CD4-positive, alpha-beta T cell treated with Interleukin-15 for 4 hours (primary cell): ENCODE measurements around the gene STK38.

ENCODE experiments used
- DNase-seq: peaks from one replicate; pipeline ENCODE4 v3.0.0-alpha.2; 2020; ENCODE audit warnings: low spot score

Gene STK38

GRCh38 chr6:36563928-36564284, 16.6 kb upstream of the STK38 start:
- DNase-seq: no peak

DNA sequence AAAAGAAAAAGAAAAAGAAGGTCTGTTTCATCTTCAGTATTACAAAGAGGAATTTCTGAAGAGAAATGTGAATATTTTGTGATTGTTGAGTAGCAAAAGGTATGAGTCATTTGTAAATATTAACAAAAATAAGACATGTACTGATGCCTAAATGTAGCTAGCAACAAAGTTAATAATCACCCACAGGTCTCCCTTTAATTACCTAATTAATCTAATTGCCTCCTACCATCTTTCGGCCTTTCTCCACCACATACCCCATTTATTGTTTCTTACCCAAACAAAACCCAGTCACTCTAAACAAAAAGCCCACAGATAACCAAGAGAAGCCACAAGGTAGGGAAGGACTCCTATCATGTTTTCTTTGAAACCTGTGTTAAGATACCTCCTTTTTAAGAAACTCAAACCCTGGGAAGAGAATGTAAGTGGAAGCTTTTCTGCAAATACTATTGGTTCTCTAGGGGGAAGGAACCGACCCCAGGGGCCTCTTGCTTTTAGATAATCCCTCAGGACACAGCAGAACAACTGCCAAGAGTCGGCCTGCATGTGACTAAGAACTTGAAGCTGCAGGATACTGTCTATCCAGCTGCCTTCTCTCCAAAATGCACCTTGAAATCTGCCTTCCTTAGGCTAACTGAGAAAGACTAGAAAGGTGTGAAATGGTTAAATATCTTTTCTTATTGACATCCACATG, 16.1 kb upstream of the STK38 start:
- DNase-seq: no peak

DNA sequence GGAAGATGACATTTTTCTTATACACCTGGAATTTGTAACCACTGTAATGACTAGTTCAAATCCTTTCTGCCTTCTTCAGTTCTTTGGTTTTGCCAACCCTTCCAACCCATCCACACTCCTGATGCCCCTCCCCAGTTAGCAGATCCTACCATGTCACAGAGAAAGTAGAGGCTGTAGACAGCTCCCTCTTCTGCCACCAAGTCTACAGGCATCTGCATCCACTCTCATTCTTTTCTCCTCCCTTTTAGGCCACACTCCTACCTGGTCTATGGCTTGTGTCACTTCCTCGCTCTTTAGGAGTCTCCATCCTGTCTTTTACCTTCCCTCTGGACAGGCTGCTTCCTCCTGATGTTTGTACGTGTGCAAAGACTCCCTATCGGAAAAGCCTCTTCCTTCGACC, 13.5 kb upstream of the STK38 start:
- no peak for DNase-seq

- no peak for DNase-seq
Observed at GRCh38 chr6:36559011-36559793, 11.9 kb upstream of the STK38 start.

GRCh38 chr6:36556281-36556680, 9.0 kb upstream of the STK38 start:
- DNase-seq: no peak

- DNase-seq: no peak
Observed at GRCh38 chr6:36555750-36556252, 8.5 kb upstream of the STK38 start.

DNA sequence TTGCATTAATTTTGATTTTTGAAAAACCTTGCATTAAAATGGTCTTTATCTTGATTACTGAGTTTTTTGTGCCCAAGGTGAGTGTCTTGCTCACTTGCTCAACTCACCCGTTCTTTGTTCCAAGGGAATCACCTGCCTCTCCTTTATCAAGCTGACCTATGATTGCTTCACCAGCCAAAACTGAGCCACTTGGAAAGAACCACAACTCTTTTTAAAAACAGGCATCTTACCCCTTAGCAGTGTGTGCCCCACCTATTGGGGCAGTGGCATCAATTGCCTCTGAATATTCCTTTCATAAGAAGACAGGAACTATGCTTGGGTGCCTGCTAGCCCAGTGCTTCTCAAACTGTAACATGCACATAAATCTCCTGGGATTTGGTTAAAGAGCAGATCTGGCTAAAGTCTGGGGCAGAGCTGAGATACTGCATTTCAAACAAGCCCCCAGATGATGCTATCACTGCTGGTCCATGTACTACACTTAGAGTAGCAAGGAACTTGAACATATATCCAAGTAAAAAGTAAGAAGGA, 3.3 kb upstream of the STK38 start:
- DNase-seq: no peak

- no peak for DNase-seq
Observed at GRCh38 chr6:36548401-36548743, 1.1 kb upstream of the STK38 start.

DNA sequence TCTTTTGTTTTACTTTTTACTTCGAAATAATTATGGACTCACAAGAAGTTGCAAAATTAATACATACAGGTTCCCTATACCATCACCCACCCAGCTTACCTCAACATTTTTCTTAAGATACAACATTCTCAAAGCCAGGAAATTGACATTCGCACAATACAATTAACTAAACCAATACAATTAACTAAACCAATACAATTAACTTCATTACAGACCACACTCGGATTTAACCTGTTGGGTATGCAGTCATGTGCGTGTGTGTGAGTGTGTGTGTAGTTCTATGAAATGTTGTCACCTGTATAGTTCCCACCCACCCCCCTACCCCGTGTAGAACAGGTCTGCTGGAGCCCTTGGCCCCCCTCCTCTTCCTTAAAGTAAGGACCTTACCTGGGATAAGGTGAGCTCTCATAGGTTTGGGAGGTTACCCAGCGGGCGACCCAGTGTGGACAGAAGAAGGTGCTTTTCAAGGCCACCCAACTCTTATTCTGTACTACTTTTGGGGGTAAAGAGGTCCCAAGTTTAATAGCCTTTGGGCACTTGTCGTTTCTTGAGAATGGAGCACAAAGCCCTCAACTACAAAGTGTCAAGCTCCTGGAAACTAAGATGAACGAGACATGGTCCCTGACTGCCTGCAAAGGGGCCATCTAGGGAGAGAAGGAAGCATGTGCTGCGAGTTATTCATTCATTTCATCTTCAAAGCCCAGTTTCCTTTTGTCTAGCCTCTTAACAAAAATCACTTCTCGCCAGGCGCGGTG, 544 bp upstream of the STK38 start:
- DNase-seq: peak; percentile 11

DNA sequence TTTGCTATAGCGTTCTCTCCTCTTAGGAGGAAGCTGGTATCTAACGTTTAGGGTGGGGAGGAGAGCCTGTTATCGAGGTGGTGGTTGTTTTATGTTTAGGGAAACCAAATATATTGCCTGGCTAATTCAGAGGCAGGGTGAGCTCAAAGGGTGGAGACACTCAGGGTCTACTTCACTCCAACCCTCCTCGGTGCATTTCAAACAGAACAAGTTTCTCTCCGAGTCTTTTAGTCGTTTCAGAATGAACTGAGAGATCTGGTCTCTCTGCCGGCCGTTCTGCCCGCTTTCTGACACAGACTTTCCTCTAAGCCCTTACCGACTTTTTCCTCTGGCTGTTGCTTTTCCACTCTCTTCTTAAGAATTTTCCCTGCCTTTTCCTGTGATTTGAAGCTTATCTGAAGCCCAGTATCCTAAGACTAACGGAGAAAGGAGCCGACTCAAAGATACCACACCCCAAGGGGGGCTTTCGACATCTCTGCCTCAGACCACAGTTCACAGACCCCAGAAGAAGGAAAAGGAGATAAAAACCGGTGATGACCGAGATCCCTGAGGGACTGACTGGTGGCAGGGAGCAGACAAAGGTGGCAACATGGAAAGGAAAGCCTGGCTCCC, 865 bp downstream of the STK38 start:
- DNase-seq: peak; percentile 36

DNA sequence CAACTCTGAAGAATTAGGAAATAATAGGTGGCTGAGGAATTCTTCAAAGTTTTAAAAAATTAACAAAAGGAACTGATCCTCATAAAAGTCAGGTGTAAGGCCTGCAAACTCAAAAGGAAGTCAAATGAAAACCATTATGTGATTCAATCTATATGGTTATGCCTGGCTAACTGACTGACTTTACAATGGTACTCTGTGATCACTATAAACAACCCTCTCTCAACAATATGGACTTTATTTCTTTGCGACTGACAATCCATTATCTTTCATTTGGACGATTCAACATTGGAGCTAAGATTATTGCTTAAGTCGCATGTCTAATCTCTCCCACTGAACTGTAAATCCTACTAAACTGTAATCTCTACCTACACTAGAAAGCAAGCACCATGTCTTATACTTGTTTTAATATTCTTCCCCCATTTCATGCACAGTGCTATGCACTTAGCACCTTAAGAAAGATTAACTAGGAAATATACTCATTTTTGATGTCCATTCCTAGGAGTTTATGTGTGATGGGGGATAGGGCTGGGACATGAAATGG, 1.4 kb downstream of the STK38 start:
- DNase-seq: no peak

DNA sequence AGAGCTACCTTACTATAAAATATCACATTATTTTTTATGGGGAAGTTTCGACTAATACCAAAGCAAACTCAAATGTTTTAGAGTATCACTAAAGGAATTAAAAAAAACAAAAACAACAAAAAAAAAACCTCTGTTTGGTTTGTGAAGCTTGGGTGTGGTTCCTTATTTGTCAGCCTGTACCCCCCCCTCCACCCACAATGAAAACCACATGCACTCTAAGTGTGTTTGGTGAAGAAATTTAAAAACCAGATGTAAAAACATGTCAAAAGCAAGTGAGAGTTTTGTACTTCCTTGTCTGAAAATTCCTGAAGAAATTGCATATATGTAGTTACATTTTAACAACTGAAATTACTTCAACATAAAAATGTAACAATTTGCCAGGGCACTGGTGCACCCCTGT, 3.1 kb downstream of the STK38 start:
- peak; percentile 77 for DNase-seq

- no peak for DNase-seq
Observed at GRCh38 chr6:36542041-36542440, 5.2 kb downstream of the STK38 start.

DNA sequence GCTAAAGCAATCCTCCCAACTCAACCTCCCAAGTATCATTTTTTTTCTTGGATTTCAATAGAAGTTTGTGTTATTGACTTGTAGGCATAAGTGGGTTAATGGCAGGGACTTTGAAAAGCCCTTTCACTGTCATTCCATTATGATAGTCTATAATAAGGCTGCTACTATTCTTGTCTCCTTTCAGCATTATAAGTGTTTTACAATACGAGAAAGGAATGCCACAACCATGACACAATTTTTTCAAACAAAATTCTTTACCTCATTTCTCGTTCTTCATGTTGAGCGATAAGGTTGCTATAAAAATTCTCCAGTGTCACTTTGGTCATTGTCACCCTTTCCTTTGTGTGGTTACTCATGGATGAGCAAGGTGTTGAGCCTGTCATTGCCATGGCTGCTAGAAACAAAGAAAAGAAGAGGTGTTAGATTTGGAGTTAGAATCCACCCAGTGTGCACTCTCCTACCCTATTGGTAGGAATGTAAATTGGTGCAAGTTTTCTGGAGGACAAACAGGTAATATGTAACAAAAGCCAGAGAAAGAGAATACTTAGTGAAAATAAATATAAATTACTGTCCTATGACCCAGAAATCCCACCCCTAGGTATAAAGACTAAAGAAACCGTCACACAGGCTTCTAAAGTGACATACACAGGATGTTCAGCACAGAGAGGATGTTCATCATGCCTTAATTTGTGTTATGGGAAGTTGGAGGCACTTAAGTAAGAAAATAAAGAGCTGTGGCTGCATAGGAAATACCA, 7.3 kb downstream of the STK38 start:
- peak; percentile 27 for DNase-seq

DNA sequence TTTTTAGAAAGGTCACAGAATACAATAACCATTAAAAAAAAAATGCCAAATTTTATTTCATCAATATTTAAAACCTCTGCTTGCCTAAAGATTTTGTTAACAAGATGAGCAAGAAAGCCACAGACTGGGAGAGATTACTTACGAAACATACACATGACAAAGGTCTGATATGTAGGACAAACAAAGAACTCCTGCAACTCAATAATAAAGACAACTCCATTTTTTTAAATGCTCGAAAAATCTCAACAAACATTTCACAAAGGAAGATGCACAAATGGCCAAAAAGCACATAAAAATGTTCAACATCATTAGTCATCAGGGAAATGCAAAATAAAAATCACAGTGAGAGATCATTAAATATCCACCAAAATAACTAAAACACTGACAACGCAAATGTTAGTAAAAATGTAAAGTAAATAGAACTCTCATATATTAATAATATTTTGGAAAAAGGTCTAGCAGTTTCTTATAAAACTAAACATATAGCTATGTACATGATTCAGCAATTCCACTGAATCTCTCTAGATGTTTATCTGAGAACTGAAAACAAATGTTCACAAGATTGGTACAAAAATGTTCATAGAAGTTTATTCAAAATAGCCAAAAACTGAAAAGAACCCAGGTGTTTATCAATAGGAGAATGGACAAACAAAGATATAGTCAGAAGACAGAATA, 10.3 kb downstream of the STK38 start:
- no peak for DNase-seq

- no peak for DNase-seq
Observed at GRCh38 chr6:36533321-36533720, 14.0 kb downstream of the STK38 start.

GRCh38 chr6:36526066-36526465, 21.2 kb downstream of the STK38 start:
- no peak for DNase-seq

DNA sequence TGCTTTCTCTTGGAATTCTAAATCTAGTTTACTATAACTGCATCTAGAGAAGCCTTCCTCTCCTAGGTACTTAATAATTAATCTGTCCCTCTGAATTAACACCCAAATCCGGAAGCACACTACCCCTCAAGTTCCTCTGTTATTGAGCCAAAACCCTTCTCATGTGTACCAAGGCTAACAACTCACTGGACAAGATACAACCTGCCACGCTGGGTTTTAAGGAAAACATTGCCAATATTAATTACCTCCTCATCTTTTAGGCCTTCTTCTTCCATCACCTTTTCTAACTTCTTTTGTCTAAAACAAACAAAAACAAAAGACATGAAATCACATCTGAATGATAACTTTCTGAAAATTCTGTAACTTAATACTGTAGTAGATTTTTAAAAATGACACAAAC, 21.9 kb downstream of the STK38 start:
- no peak for DNase-seq

- no peak for DNase-seq
Observed at GRCh38 chr6:36524871-36525270, 22.4 kb downstream of the STK38 start.

GRCh38 chr6:36523936-36524499, 23.3 kb downstream of the STK38 start:
- no peak for DNase-seq
